Body of pancreas (tissue), 4 donors: Measurements from ENCODE around the gene ALPL.

Experiments used
- CTCF ChIP-seq, 7 experiments: fragments of 450-650 bp in 4 of 7; fragments of 200-600 bp in 3 of 7; sonication (generic) in 3 of 7; IDR thresholded peaks; one replicate each; pipeline ENCODE4 v1.5.1; 2016 to 2019; ENCODE audit warnings: antibody characterized with exemption in 7 of 7
- POLR2A ChIP-seq, 3 donors: fragments of 450-650 bp; IDR thresholded peaks; one replicate each; pipeline ENCODE4 v1.6.1; 2016; ENCODE audit warnings: antibody characterized with exemption in 3 of 3, mild to moderate bottlenecking in 2 of 3

- TF ChIP-seq CTCF (IDR thresholded peaks at IDR 0.05) = no peak
- no peak for TF ChIP-seq POLR2A (IDR thresholded peaks at IDR 0.05)
Measured at GRCh38 chr1:21525340-21525717, 16.1 kb downstream of the ALPL start.
